H9 (cell line): ENCODE results near the gene C2CD2. TPM values are rescaled to one million over a fixed set of nuclear protein-coding genes. Genes with fewer than 3 reads are reported as not detected.

Experiments used
- DNase-seq: peaks from one replicate; pipeline ENCODE4 v3.0.0-alpha.2; 2017
- H2AFZ ChIP-seq: one replicate; pipeline ENCODE4 v1.6.1; 2013; ENCODE audit warnings: mild to moderate bottlenecking, low read length, control low read depth, moderate library complexity
- H2AK5ac ChIP-seq: 2 replicates; pipeline ENCODE4 v1.6.1; 2013; ENCODE audit warnings: low read length, control low read depth, mixed read lengths; ENCODE audit not compliant: insufficient read length
- H2BK120ac ChIP-seq: one replicate; pipeline ENCODE4 v1.6.1; 2013; ENCODE audit warnings: low read depth, mild to moderate bottlenecking, low read length, control low read depth, inconsistent platforms; ENCODE audit not compliant: poor library complexity, severe bottlenecking
- H2BK12ac ChIP-seq: 2 replicates; pipeline ENCODE4 v1.6.1; 2013; ENCODE audit warnings: low read length, control low read depth, mixed read lengths, low read depth; ENCODE audit not compliant: insufficient read length
- H2BK15ac ChIP-seq: 2 replicates; pipeline ENCODE4 v1.6.1; 2013; ENCODE audit warnings: low read depth, low read length, control low read depth
- H2BK20ac ChIP-seq: one replicate; pipeline ENCODE4 v1.6.1; 2013; ENCODE audit warnings: low read depth, mild to moderate bottlenecking, low read length, control low read depth, inconsistent platforms; ENCODE audit not compliant: poor library complexity, severe bottlenecking
- H2BK5ac ChIP-seq: 2 replicates; pipeline ENCODE4 v1.6.1; 2013; ENCODE audit warnings: low read length, control low read depth, mixed read lengths; ENCODE audit not compliant: insufficient read length
- H3K14ac ChIP-seq: 2 replicates; pipeline ENCODE4 v1.6.1; 2013; ENCODE audit warnings: low read length, control low read depth; ENCODE audit not compliant: insufficient read depth
- H3K18ac ChIP-seq: 2 replicates; pipeline ENCODE4 v1.6.1; 2013; ENCODE audit warnings: low read depth, mild to moderate bottlenecking, mixed read lengths, low read length, control low read depth; ENCODE audit not compliant: insufficient read length
- H3K23ac ChIP-seq: 2 replicates; pipeline ENCODE4 v1.6.1; 2013; ENCODE audit warnings: low read length, control low read depth, mixed read lengths, low read depth; ENCODE audit not compliant: insufficient read length
- H3K23me2 ChIP-seq: 2 replicates; pipeline ENCODE4 v1.6.1; 2013; ENCODE audit warnings: low read depth, mild to moderate bottlenecking, mixed read lengths, low read length, control low read depth; ENCODE audit not compliant: insufficient read length, poor library complexity, severe bottlenecking
- H3K27ac ChIP-seq: 2 replicates; pipeline ENCODE4 v1.5.1; 2013; ENCODE audit warnings: low read length, control low read depth, mixed read lengths, low read depth; ENCODE audit not compliant: insufficient read length
- H3K27me3 ChIP-seq: 2 replicates; pipeline ENCODE4 v1.6.1; 2013; ENCODE audit warnings: low read length, control low read depth, inconsistent platforms; ENCODE audit not compliant: insufficient read depth
- H3K4ac ChIP-seq: 2 replicates; pipeline ENCODE4 v1.6.1; 2013; ENCODE audit warnings: low read depth, mild to moderate bottlenecking, control low read depth, inconsistent platforms, low read length, moderate library complexity
- H3K4me1 ChIP-seq: 2 replicates; pipeline ENCODE4 v1.6.1; 2013; ENCODE audit warnings: low read length, control low read depth, inconsistent platforms; ENCODE audit not compliant: insufficient read depth
- H3K4me2 ChIP-seq: 2 replicates; pipeline ENCODE4 v1.6.1; 2013; ENCODE audit warnings: low read length, control low read depth, mixed read lengths; ENCODE audit not compliant: insufficient read length, insufficient read depth
- H3K56ac ChIP-seq: 2 replicates; pipeline ENCODE4 v1.6.1; 2013; ENCODE audit warnings: low read depth, mild to moderate bottlenecking, mixed read lengths, low read length, control low read depth; ENCODE audit not compliant: insufficient read length
- H3K79me1 ChIP-seq: 2 replicates; pipeline ENCODE4 v1.6.1; 2013; ENCODE audit warnings: low read depth, mild to moderate bottlenecking, moderate library complexity, low read length, control low read depth, inconsistent platforms; ENCODE audit not compliant: insufficient read depth, poor library complexity, severe bottlenecking
- H3K79me2 ChIP-seq: 2 replicates; pipeline ENCODE4 v1.6.1; 2013; ENCODE audit warnings: low read length, control low read depth, inconsistent platforms; ENCODE audit not compliant: insufficient read depth
- H3K9ac ChIP-seq: 2 replicates; pipeline ENCODE4 v1.6.1; 2013; ENCODE audit warnings: low read length, control low read depth, mixed read lengths; ENCODE audit not compliant: insufficient read length; ENCODE audit errors: extremely low read depth
- H3K9me3 ChIP-seq: one replicate; pipeline ENCODE4 v1.6.1; 2013; ENCODE audit warnings: low read depth, low read length, inconsistent platforms; ENCODE audit not compliant: control insufficient read depth
- H3T11ph ChIP-seq: one replicate; pipeline ENCODE4 v1.6.1; 2013; ENCODE audit warnings: mild to moderate bottlenecking, low read length, control low read depth, inconsistent platforms
- H4K20me1 ChIP-seq: one replicate; pipeline ENCODE4 v1.6.1; 2013; ENCODE audit not compliant: control insufficient read depth, insufficient read length, insufficient read depth
- H4K5ac ChIP-seq: 2 replicates; pipeline ENCODE4 v1.6.1; 2013; ENCODE audit warnings: low read depth, mild to moderate bottlenecking, mixed read lengths, low read length, control low read depth; ENCODE audit not compliant: insufficient read length
- H4K8ac ChIP-seq: replicated peaks from 2 replicates; pipeline ENCODE4 v1.6.1; 2013; ENCODE audit warnings: low read length, control low read depth, mixed read lengths, low read depth; ENCODE audit not compliant: insufficient read length
- H4K91ac ChIP-seq: 2 replicates; pipeline ENCODE4 v1.6.1; 2013; ENCODE audit warnings: low read depth, mild to moderate bottlenecking, moderate library complexity, mixed read lengths, low read length, control low read depth; ENCODE audit not compliant: insufficient read length
- H3K27ac Mint-ChIP-seq, 3 experiments: 2 replicates in 2 of 3; 3 replicates in 1 of 3; pipeline ENCODE4 v1.8.0; 2020 to 2021; ENCODE audit warnings: mixed read lengths in 3 of 3, mild to moderate bottlenecking in 1 of 3, moderate library complexity in 1 of 3
- H3K27me3 Mint-ChIP-seq: 2 replicates; pipeline ENCODE4 v1.8.0; 2021; ENCODE audit warnings: low read depth, mild to moderate bottlenecking, moderate library complexity, mixed read lengths
- H3K36me3 Mint-ChIP-seq, 3 experiments: 2 replicates in 2 of 3; 3 replicates in 1 of 3; pipeline ENCODE4 v1.8.0; 2020 to 2021; ENCODE audit warnings: low read depth in 3 of 3, mixed read lengths in 3 of 3; ENCODE audit not compliant: insufficient read depth in 1 of 3
- H3K4me1 Mint-ChIP-seq, 2 experiments: 2 replicates each; pipeline ENCODE4 v1.8.0; 2020; ENCODE audit warnings: mixed read lengths in 2 of 2
- H3K4me3 Mint-ChIP-seq, 2 experiments: 2 replicates in 1 of 2; 3 replicates in 1 of 2; pipeline ENCODE4 v1.8.0; 2020 to 2021; ENCODE audit warnings: mild to moderate bottlenecking in 2 of 2, mixed read lengths in 2 of 2, moderate library complexity in 1 of 2
- H3K9me3 Mint-ChIP-seq, 2 experiments: 2 replicates in 1 of 2; 3 replicates in 1 of 2; pipeline ENCODE4 v1.8.0; 2020; ENCODE audit warnings: mild to moderate bottlenecking in 2 of 2, mixed read lengths in 2 of 2, moderate library complexity in 1 of 2
- CTCF ChIP-seq: fragments of 200-600 bp; sonication (generic); conservative IDR thresholded peaks from 3 replicates; pipeline ENCODE4 v1.8.0; 2021; ENCODE audit warnings: antibody characterized with exemption, mild to moderate bottlenecking
- WGBS: extraction: QIAGEN DNeasy Blood & Tissue Kit; methylation state at CpG from one replicate; pipeline ENCODE4 v1.1.7; 2013; ENCODE audit warnings: missing lambda C conversion rate, low lambda C conversion rate, mixed read lengths; ENCODE audit not compliant: insufficient read length; ENCODE audit errors: extremely low coverage; 5-methylcytosine and 5-hydroxymethylcytosine counted together
- total RNA-seq: library from RNA; stranded (reverse); gene quantifications from 2 replicates; pipeline ENCODE4 v1.2.1, GENCODE V29; 2021

C2CD2 gene
- total RNA-seq, 1 experiment from 2014 or later: 14.6 TPM

- H3K4me3 Mint-ChIP-seq: no peak overlapping the region
- DNase-seq: no peak
- H4K8ac ChIP-seq: no peak overlapping the region
Measured at GRCh38 chr21:41966041-41966833, 12.4 kb upstream of the C2CD2 start.

More at GRCh38 chr21:41966041-41966833, 12.4 kb upstream of the C2CD2 start:
- H2AFZ ChIP-seq: no peak overlapping the region
- H2BK120ac ChIP-seq: no peak overlapping the region
- H3K9me3 ChIP-seq: no peaks in the 10 kb centered on the region
- no peak overlapping the region for H3K56ac ChIP-seq
- H3K79me1 ChIP-seq: no peaks in the 10 kb centered on the region
- H3K23me2 ChIP-seq: no peaks in the 10 kb centered on the region
- H3K4me1 Mint-ChIP-seq: peaks cover 36 to 37% of the 10 kb centered on the region in 2 experiments
- H3K36me3 Mint-ChIP-seq: no peaks in the 10 kb centered on the region
- H3K27me3 Mint-ChIP-seq: peaks cover 10% of the 10 kb centered on the region
- H2BK20ac ChIP-seq: no peak overlapping the region
- no peaks in the 10 kb centered on the region for H3K9me3 Mint-ChIP-seq
- H2BK5ac ChIP-seq: no peak overlapping the region
- no peak overlapping the region for H3K23ac ChIP-seq
- no peak overlapping the region for H3T11ph ChIP-seq
- no peak overlapping the region for H2BK15ac ChIP-seq
- no peak overlapping the region for H3K14ac ChIP-seq
- no peaks in the 10 kb centered on the region for H3K79me2 ChIP-seq
- H3K4me1 ChIP-seq: no peaks in the 10 kb centered on the region
- H3K27me3 ChIP-seq: no peaks in the 10 kb centered on the region
- no peak for TF ChIP-seq CTCF
- no peak overlapping the region for H3K18ac ChIP-seq
- H4K20me1 ChIP-seq: no peaks in the 10 kb centered on the region
- H4K5ac ChIP-seq: no peak overlapping the region
- WGBS: no CpG with 5 or more reads among the region's 11 CpGs
- H4K91ac ChIP-seq: no peak overlapping the region
- H3K9ac ChIP-seq: no peak overlapping the region
- H2BK12ac ChIP-seq: no peak overlapping the region
- no peak overlapping the region for H3K4ac ChIP-seq
- no peak overlapping the region for H3K27ac ChIP-seq
- no peak overlapping the region for H2AK5ac ChIP-seq
- H3K27ac Mint-ChIP-seq: no peak overlapping the region
- H3K4me2 ChIP-seq: no peak overlapping the region
